GM12891 (cell line): ENCODE data around the gene PNMT.

Experiments used
- DNase-seq: peaks from one replicate; pipeline ENCODE4 v3.0.0; 2011; ENCODE audit warnings: low spot score; ENCODE audit not compliant: insufficient read length
- FAIRE-seq: peaks from 2 replicates; lab custom pipeline; 2011; peaks lifted over from hg19 to GRCh38; lab: Jason Lieb, UNC
- PAX5 ChIP-seq: IDR thresholded peaks from 2 replicates; pipeline ENCODE4 v1.6.1; 2011; ENCODE audit warnings: low read length, moderate library complexity, mild to moderate bottlenecking; ENCODE audit not compliant: insufficient read depth, severe bottlenecking
- POLR2A ChIP-seq: IDR thresholded peaks from 2 replicates; pipeline ENCODE4 v1.6.1; 2011; ENCODE audit warnings: low read depth, low read length, control low read depth
- POLR2AphosphoS5 ChIP-seq: IDR thresholded peaks from 2 replicates; pipeline ENCODE4 v1.6.1; 2011; ENCODE audit warnings: low read depth, low read length, control low read depth
- POU2F2 ChIP-seq: IDR thresholded peaks from 2 replicates; pipeline ENCODE4 v1.6.1; 2011; ENCODE audit warnings: low read depth, mild to moderate bottlenecking, control low read depth, low read length, moderate library complexity
- SPI1 ChIP-seq: IDR thresholded peaks from 2 replicates; pipeline ENCODE4 v1.6.1; 2011; ENCODE audit warnings: low read depth, low read length, control low read depth
- TAF1 ChIP-seq: IDR thresholded peaks from 2 replicates; pipeline ENCODE4 v1.6.1; 2011; ENCODE audit warnings: low read depth, low read length, control low read depth

Gene PNMT

DNA sequence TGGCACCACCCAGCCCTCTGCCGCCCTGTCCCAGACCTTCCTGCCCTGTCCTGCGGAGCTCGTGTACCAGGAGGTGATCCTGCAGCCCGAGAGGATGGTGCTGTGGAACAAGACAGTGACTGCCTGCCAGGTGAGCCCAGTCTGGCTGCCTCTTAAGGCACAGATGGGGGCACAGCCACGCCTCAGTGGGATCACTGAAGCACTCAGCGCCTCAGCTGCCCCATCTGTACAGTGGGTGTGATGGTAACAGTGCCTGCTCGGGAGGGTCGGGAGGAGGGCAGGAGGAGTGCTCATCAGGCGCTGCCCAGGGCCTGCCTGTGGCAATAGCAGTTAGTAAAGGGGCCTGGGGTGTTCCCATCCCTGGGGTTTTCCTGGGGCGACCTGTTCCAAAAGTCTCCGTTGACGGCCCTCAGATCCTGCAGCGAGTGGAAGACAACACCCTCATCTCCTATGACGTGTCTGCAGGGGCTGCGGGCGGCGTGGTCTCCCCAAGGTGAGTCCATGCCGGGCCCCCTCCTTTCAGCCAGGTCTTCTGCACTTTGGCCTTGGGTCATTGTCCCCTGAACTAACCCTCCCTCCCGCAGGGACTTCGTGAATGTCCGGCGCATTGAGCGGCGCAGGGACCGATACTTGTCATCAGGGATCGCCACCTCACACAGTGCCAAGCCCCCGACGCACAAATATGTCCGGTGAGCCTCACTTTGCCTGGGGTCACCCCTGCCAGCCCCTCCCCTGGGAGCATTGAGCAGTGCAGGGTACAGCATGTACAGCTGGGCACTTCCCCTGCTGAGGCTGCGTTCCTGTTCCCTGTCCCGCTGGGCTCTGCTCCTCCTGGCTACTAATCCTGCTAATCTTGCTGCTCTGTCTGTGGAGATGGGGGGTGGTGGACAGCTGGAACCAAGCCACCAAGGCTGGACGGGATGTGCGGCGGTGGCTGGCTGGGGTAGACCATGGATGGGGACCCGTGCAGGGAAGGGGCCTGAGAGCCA is 7.6 kb upstream of the PNMT start:
- FAIRE-seq: no peak

DNA sequence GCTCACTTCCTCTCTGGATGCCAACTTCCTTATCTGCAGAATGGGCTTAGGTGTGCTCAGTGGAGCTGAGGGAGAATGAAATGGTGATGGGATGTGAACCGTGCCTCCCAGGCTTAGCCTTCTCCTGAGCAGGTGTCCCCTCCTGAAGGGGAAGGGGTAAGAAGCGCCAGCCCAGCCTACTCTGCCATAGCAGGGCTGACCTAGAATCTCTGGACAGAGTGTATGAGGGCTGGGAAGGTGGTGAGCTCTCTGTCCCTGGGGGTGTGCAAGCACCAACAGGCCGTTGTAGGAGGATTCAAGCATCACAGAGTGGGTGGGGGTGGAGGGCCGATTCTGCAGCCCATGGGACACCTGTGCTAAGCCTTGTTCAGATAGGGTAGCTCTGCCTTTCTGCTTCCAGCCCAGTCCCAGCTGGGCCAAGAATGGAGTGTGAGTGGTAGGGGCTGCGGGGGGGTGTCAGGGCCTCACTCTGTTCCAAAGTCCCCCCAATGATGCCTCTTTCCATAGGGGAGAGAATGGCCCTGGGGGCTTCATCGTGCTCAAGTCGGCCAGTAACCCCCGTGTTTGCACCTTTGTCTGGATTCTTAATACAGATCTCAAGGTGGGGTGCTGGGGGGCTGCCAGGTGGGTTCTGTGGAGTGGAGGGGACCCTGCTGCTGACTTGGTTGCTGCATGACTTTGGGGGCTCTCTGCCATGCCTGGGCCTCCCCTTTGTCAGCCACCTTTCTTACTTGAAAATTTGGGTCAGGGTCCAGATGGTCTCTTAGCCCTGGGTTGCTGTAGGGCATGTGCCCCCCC is 6.3 kb upstream of the PNMT start:
- TF ChIP-seq SPI1 (peak; percentile 7; the same call in 1 of the 2 replicates), TAF1 (no peak)
- FAIRE-seq (no peak), DNase-seq (no peak)

More for the DNA sequence above, 7.6 kb upstream of the PNMT start:
- no peak for DNase-seq
- TF ChIP-seq PAX5 (no peak), POU2F2 (no peak), TAF1 (no peak), SPI1 (no peak), POLR2AphosphoS5 (no peak)

DNA sequence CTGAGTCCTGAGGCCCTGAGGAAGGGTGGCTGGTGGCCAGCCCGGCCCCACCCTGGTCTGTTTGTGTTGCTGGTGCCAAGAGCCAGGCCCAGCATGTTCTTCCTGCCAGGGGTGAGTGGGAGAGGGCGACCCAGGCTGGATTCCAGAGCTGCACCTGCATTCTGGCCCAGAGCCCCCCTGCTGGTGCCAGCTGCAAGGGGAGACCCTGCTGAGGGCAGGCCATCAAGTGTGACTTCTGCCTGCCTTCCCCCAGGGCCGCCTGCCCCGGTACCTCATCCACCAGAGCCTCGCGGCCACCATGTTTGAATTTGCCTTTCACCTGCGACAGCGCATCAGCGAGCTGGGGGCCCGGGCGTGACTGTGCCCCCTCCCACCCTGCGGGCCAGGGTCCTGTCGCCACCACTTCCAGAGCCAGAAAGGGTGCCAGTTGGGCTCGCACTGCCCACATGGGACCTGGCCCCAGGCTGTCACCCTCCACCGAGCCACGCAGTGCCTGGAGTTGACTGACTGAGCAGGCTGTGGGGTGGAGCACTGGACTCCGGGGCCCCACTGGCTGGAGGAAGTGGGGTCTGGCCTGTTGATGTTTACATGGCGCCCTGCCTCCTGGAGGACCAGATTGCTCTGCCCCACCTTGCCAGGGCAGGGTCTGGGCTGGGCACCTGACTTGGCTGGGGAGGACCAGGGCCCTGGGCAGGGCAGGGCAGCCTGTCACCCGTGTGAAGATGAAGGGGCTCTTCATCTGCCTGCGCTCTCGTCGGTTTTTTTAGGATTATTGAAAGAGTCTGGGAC is 5.5 kb upstream of the PNMT start:
- FAIRE-seq (no peak), DNase-seq (no peak)
- no peak for TF ChIP-seq TAF1
- no peak for TF ChIP-seq POLR2AphosphoS5
- no peak for TF ChIP-seq POU2F2

DNA sequence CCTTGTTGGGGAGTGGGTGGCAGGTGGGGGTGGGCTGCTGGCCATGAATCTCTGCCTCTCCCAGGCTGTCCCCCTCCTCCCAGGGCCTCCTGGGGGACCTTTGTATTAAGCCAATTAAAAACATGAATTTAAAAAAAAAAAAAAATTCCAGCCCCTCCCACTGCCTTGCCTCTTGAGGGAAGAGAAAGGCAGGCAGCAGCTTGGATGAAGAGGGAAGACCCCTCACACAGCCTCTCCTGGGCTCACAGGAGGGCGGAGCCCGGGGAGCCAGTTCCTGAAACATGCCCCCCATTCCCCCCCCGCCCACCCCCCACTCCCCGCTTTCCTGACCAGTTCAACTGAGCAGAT is 4.9 kb upstream of the PNMT start:
- DNase-seq (no peak), FAIRE-seq (no peak)

DNA sequence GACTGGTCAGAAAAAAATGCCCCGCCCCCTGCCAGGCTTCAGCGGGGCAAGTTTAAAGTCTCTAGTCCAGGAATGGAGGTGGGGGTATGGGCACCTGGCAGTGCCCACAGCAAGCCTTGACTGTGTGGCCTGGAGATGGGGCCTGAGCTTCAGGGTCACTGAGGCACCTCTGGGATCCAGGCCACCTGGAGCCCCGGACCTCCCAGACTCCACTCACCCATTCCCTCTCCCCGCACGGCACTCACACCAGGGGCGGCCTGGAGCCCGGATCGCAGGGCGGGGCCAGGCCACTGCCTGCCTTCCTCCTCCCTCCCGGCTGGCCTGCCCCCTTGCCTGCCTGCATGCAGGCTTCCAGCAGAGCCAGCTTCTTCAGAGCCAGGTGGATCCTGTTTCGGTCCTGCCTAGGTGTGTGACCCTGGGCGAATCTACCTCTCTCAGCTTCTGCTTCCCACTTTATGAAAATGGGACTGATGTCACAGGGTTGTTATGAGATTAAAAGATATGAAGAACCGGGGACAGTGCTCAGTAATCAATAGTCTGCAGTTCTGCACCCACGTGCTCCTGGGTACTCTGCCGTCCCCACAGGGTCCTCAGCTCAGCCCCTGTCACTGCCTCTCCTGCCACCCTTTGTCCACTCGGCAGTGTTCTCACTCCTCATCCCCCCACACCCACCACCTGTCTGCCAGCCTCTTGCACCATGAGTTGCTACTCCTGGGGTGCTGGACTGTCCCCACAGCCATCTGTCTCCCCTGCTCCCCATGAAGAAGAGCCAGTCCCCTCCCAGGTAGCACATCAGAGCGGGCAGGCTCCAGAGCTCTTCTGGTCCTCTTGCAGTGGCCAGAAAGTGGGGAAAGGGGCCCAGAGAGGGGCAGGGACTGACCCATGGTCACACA is 4.3 kb upstream of the PNMT start:
- no peak for TF ChIP-seq POLR2A
- no peak for TF ChIP-seq PAX5
- no peak for TF ChIP-seq POU2F2
- no peak for TF ChIP-seq TAF1
- TF ChIP-seq POLR2AphosphoS5: no peak
- no peak for TF ChIP-seq SPI1
- no peak for FAIRE-seq
- no peak for DNase-seq

More for the DNA sequence above, 4.9 kb upstream of the PNMT start:
- TF ChIP-seq TAF1 (no peak), POLR2AphosphoS5 (no peak), SPI1 (no peak), PAX5 (no peak), POU2F2 (no peak), POLR2A (no peak)

DNA sequence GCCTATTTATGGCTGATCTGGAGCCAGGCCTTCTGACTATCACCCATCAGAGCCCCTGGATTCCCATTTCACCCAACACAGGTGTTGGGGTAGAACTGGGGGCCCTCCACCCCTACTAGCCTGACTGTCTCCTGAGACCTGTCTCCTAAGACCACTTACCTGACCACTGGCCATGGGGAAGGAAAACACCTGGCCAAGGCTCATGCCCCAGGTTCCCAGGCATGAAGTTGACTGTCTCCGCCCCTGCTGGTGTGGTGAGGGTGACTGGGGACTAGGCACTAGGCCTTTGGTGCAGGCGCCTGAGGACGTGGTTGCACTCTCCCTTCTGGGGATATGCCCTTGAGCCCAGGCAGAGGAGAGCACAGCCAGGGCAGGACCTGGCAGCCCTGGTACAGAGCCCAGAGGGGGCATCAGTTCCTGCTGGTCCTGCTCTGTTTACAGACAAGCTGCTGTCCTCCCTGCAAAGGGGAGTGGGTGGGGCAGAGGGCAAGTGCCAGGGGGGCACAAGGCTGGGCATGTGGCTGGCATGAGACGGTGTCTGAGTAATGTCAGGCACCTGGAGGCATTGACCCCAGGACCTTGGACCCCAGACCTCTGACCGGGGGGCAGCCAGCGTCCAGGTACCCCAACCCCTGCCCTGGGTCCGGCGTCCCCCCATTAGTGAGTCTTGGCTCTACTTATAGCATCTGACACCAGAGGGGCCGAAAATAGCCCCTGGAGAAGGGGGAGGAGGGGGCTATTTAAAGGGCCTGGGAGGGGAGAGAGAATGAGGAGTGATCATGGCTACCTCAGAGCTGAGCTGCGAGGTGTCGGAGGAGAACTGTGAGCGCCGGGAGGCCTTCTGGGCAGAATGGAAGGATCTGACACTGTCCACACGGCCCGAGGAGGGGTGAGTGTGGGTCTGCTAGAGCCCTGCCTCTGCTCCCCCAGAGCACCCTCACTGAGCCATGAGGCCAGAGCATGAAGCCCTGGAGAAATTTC is 3.4 kb upstream of the PNMT start, which contains the start of gene TCAP:
Gene TCAP, plus strand, starts transcription at position 769 of the 981 bp plus-strand sequence. Its CDS starts 11 bp downstream, at position 780.
- TF ChIP-seq POLR2A: 0 out of 2 replicates have a peak, but pooled peaks have one; percentile 25
- no peak for TF ChIP-seq TAF1
- TF ChIP-seq PAX5: no peak
- TF ChIP-seq POLR2AphosphoS5: no peak
- FAIRE-seq (no peak), DNase-seq (no peak)

DNA sequence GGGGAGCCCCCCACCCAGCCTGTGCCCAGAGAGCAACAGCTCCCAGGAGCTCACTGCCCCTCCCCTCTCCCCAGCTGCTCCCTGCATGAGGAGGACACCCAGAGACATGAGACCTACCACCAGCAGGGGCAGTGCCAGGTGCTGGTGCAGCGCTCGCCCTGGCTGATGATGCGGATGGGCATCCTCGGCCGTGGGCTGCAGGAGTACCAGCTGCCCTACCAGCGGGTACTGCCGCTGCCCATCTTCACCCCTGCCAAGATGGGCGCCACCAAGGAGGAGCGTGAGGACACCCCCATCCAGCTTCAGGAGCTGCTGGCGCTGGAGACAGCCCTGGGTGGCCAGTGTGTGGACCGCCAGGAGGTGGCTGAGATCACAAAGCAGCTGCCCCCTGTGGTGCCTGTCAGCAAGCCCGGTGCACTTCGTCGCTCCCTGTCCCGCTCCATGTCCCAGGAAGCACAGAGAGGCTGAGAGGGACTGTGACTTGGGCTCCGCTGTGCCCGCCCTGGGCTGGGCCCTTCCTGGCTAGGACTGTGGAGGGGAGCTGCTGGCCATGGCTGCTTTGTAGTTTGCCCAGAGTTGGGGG is 2.5 kb upstream of the PNMT start:
- TF ChIP-seq SPI1 (no peak), POU2F2 (no peak), POLR2AphosphoS5 (no peak), POLR2A (no peak)
- FAIRE-seq: no peak
- no peak for DNase-seq
